ENCODE data around the gene KAZN.

The KAZN gene

DNA sequence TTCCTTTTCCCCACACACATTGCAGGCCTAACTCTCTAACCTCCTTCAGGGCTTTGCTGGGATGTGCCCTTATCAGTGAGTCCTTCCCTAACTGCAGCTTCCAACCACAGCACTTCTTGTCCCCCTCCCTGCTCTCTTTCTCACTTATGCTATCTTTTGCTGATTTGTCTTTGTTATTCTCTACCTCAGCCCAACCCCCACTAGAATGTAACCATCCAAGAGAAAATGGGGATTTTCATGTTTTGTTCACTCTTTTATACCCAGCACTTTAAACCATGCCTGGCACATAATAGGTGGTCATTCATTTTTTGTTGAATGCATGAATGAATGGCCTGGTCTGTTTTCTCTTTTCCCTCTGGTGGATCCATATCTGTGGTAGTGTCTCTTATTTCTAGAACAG is 243.5 kb downstream of the KAZN start:
- FAIRE-seq: no peak

DNA sequence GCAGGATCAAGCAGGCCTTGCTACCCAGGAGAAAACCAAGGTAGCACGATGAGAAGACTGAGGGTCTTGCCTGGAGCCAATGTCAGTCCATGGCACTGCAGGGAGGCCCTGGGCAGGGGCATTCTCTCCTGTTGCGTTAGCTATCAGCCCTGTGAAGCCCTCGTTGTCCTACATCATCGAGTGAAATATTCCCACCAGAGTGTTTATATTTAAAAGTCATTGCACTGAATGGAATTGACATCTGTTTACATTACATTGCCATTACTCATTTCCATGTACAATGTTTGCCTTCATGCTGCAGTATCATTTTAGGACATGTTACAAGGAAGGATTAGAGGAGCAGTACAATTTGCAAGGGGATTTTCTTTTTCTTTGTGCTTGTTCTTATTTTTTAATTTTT is 243.9 kb downstream of the KAZN start:
- no peak for FAIRE-seq

DNA sequence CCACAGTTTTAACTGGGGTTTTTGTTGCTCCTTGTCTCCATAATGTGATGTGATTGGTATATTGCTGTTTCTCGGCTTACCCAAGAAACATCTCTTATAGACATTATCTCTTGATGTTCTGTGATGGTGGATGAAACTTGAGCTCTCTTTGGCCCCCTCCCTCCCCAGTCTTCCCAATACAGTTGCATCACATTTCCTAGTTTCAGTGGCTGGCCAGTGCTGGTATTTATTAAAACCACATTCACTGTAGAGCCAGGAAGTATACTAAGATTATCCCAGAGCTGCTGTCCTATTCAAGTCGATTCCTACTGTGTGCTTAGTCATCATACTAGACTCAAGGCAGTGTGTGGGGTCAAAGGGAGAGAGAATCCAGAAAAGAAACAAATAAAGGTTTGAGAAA is 244.4 kb downstream of the KAZN start:
- no peak for FAIRE-seq

- no peak for FAIRE-seq
Observed at GRCh38 chr1:14843525-14843924, 245.0 kb downstream of the KAZN start.

DNA sequence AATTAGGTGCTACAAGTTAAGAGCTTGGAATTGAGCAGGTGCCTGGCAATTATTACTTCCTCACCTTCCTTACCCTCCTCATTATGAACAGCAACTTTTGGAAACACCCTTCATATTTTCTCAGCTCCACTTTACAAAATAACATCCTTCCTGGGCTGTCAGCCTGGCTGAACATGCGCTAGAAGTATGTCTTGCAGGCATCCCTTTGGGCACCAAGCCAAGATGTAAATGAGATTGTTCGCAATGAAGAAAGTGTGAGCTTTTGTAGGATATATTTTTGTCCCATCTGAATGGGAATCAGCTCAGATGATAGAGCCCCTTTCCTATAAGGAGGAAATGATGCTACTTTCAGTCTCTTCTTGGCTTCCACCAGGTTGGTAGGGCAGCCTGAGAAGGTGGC is 245.9 kb downstream of the KAZN start:
- no peak for FAIRE-seq

- FAIRE-seq: no peak
Observed at GRCh38 chr1:14844923-14845617, 246.6 kb downstream of the KAZN start.

- no peak for FAIRE-seq
Observed at GRCh38 chr1:14845851-14846250, 247.4 kb downstream of the KAZN start.

GRCh38 chr1:14846688-14847087 is 248.2 kb downstream of the KAZN start:
- no peak for FAIRE-seq

- FAIRE-seq: no peak
Observed at GRCh38 chr1:14848203-14848602, 249.7 kb downstream of the KAZN start.

GRCh38 chr1:14848625-14849024 is 250.1 kb downstream of the KAZN start:
- no peak for FAIRE-seq

- no peak for FAIRE-seq
Observed at GRCh38 chr1:14849038-14849437, 250.6 kb downstream of the KAZN start.

DNA sequence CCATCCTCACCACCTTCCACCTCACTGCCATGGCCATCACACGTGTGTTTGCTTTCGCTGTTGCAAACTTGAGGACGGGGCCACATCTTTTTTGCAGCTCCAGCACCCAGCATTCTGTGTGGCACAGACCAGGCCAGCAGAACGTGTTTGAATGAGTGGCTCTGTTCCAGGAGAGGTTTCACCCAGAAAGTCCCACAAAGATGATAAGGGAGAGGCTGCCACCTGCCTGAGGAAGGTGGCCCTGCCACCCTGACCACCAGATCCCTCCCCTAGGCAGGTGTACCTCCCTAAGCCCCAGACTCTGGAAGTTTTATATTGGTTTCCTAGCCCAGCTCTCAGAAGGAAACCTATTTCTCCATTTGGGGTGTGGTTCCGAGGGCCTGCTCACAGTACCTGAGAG is 252.1 kb downstream of the KAZN start:
- no peak for FAIRE-seq

DNA sequence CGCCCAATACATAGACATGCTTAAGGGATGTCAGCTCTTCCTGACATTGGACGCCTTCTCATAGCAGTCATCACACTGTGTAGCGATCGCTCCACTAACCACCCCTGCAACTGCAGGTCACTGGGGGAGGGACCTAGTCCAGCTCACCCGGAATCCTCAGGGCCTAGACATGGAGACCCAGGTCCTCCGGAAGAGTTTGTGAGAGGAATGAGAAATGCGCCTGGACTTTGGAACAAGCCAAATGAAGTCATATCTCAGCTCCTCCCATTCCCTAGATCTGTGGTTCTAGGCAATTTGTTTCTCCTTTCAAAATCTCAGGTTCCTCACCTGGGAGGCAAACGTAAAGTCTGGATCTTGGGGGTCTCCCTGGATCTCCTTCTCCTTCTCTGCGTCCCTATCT is 253.3 kb downstream of the KAZN start:
- no peak for FAIRE-seq

GRCh38 chr1:14852291-14852690 is 253.8 kb downstream of the KAZN start:
- FAIRE-seq: no peak

DNA sequence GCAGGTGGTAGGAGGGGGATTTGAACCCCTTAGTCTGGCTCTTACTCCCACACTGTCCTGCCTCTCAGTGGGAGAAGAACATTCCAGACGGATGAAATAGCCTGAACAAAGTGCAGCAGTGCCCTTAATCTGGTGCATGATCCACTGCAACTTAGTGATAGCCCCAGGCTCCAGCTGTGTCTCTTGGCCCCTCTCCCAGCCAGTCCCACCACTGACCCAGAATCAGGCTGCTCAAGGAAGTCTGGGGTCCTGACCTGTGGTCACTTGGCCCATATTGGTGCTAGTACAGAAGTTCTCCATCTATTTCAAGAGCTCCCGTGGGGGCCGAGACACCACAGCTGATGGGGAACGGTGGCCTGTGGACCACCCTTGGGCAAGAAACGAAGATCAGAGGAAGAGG is 255.0 kb downstream of the KAZN start:
- no peak for FAIRE-seq

- FAIRE-seq: no peak
Observed at GRCh38 chr1:14855268-14855667, 256.8 kb downstream of the KAZN start.

DNA sequence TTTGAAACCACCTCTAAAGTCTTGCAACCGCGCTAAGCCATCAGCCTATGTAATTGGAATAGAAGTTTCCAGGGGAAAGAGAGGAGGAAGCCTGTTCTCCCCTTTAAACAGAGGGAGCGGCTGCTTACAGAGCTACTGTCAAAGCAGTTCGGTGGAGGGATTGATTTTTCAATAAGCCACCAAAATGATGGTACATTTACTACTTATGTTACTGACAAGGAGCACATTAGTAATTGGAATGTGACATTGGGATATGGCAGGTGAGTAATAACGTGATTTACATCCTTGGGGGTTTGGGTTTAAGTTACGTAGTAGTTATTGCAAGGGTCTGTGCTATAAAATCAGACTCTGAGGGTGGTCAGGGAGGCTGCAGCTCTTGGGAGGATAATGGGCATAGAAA is 257.3 kb downstream of the KAZN start:
- no peak for FAIRE-seq

- no peak for FAIRE-seq
Observed at GRCh38 chr1:14857436-14858195, 259.1 kb downstream of the KAZN start.

GRCh38 chr1:14862114-14862771 is 263.8 kb downstream of the KAZN start:
- no peak for FAIRE-seq

DNA sequence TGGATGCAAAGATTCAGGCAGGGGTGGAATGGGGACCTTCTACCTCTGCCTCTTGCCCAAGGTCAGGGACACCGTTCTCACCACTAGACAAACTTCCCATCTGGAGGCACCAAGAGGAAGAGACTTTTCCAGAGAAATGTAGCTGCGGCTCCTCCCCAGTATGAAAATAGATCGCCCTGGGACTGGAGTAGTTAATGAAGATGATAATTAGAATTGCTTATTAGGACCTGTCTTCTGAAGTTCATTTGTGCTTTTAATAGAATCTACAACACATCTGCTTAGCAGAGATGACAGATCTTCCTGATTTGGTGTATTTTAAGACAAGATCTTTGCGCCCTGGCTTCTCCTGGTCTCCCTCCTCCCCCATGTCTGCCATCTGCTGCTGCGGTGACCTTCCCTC is 266.6 kb downstream of the KAZN start:
- FAIRE-seq: no peak

- no peak for FAIRE-seq
Observed at GRCh38 chr1:14866911-14867612, 268.6 kb downstream of the KAZN start.

DNA sequence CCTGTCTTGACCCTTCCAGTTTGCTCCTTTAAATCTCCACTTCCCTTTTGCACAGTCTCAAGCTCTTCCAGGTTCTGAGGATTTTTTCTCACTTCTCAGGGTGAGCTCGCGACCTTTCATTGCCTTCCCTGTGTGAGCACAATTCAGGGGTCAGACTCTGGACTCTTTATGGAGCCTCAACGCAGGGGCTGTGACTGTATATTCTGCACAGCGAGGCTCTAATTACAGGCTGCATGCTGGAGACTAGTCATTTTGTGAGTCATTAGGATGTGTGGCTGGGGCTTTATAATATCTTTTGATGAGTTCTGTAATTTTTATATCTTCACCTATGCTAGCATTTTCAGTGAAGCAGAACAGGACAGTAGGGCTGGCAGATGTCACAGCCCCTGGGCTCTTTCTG is 270.7 kb downstream of the KAZN start:
- no peak for FAIRE-seq

GRCh38 chr1:14871218-14871970 is 272.9 kb downstream of the KAZN start:
- FAIRE-seq: no peak
